Measurements from ENCODE around the gene PIP4K2C.
"Not testable (repeated sequence)": the region's sequence is repeated elsewhere in the genome, so short reads cannot be mapped to it uniquely, and the experiment has no call there.

PIP4K2C gene

GRCh38 chr12:57623811-57624390, 32.9 kb downstream of the PIP4K2C start:
- no peak for DNase-seq

GRCh38 chr12:57624441-57625220, 33.6 kb downstream of the PIP4K2C start:
- DNase-seq = no peak

- DNase-seq = no peak
These were observed 34.5 kb downstream of the PIP4K2C start for GRCh38 chr12:57625261-57626032.

GRCh38 chr12:57626111-57626920, 35.3 kb downstream of the PIP4K2C start:
- DNase-seq = no peak

DNA sequence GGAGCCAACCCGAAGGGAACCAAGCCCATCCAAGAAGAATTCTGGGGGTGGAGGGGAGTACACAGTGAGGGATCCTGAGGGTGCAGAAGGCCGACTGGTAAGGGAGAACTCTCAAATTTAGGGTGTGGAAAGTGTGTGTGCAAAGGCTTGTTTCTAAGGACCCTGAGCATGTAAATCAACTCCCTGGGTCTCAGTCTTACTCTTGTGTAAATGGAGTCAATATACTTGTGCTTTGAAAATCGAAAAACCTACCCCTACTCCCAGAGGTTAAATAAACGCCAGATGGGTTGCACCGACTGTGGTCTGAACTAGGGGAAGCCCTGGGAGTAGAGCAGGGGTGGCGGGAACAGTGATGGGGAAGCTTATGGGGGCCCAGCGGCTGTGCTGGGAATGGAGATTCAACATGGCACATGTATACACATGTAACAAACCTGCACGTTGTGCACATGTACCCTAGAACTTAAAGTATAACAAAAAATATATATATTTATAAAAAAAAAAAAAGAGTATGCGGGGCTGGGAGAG, 36.0 kb downstream of the PIP4K2C start:
- no peak for DNase-seq

DNA sequence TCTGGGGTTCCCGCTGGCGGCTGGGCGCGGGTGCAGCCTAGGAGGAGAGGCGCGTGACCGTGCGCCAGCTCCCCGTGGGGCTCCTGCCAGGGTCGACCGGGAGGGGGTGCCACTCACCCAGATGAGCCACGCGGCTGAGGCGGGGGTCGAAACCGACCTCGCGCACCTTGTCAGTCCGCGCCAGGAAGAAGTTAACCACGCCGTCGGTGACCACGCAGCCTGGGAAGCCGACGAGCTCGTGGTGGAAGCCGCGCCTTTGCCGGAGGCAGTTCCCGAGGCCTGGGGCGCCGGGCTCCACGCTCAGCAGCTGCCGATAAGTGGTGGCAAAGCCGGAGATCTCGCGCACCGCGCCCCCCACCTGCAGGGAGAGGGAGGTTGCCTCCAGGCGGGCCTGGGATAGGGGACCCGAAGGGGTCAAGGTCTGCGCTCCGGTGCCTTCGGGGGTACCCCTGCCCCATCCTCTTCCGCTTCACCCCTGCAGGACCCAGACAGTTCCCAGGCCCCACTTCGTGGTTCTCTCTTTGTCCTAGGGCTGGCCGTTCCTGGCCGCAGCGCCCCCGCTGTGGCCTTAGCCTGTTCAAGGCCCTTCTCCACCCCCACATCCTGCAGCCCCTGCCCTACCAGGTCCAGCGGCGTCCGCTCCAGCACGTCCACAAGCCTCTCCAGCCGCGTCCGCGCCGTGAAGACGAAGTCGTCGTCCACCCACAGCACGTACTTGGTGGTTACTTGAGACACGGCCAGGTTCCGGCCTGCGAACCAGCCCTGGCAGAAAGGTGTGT, 36.7 kb downstream of the PIP4K2C start:
- no peak for DNase-seq

DNA sequence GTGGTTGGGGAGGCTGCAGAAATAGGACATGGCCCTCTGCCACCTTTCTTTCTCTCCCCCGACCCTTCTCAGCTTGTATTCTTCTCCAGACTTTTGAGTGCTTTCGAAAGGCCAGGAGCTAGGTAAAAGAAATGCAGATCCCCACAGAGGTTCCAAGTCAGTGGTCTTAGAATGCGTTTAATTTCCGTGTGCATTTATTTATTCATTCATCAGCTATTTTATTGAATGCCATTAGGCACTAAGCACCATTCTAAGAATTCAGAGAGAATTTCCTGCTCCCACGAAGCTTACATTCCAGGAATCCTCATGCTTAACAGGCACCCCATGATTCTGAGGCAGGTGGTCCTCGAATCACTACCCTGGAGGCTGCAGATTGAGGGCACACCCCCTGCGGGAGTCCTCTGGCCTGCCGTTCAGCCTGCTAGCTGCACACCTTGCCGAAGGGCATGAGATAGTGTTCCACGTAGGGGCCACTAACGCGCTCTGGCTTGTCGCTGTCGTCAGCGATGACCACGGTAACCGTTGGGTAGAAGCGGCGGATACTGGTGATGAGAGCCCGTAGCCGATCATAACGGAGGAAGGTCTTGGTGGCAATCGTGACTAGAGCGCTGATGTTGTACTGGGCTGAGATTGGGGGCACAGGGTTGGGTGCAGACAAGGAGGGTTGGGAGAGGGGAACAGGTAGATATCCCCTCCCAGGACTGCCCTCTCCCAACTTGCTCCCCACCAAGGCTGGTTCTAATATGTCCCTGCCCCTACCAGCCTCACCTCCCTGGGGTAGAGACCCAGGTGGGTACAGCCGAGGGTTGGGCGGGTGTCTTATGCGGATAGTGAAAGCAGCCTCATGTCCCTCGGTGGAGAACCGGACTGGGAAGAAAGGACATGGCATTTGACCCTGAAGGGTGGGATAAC, 37.5 kb downstream of the PIP4K2C start:
- no peak for DNase-seq

GRCh38 chr12:57629897-57630471, 39.0 kb downstream of the PIP4K2C start:
- no peak for DNase-seq

GRCh38 chr12:57630891-57631433, 40.0 kb downstream of the PIP4K2C start:
- no peak for DNase-seq

GRCh38 chr12:57631566-57632072, 40.6 kb downstream of the PIP4K2C start:
- DNase-seq = no peak

DNA sequence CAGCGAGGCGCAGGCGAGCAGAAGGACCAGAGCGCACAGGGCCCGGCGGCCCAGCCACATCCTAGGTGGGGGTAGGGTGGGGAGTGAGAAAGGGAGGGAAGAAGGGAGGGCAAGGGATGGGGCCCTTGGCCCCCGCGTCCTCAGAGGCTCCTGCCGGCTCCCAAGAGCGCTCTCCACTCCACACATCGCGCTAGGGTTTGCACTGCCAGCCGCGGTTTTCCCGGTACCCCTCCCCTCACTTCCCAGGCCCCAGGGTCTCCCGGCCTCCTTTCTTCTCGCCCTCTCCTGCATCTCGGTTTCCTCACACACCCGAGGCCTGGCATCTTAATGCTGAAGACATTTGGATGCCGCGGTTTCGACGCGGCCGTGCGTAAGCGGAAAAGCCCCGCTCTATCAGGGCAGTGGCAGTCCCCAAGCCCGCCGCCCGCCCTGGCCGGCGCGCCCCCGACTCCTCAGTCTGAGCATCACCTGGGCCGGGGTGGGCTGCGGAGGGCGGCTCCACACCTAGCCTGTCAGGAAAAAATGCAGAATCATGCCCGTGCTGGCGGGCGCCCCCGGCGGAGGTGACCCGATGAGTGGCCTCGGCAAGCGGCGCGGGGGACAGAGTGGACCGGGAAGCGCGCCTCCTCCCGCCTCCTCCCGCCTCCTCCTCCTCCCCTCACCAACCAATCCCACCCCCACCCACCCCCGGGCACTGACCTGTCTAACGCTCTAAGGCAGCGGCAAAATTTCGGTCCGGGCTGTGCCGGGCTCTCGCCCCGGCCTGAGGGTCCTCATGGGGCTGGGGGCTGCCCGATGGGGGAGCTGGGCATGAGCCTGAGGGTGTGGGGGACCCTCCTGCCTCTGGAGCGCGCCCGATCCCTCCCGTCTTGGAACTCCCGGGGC, 41.3 kb downstream of the PIP4K2C start:
- DNase-seq = no peak

- no peak for DNase-seq
These were observed 42.2 kb downstream of the PIP4K2C start, which contains the start of gene B4GALNT1 for GRCh38 chr12:57632958-57633840. Gene B4GALNT1, minus strand, starts transcription at chr12:57633201. Its CDS starts 1,069 bp downstream, at chr12:57632132.

DNA sequence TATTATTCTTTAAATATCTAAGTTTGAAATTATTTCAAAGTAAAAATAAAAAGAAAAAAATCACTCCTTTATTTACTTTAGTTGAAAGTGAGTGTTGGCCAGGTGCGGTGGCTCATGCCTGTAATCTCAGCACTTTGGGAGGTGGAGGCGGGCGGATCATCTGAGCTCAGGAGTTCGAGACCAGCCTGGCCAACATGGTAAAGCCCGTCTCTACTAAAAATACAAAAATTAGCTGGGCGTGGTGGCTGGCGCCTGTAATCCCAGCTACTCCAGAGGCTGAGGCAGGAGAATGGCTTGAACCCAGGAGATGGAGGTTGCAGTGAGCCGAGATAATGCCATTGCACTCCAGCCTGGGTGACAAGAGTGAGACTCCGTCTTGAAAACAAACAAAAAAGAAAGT, 45.7 kb downstream of the PIP4K2C start:
- not testable (repeated sequence) for DNase-seq

GRCh38 chr12:57637364-57637763, 46.4 kb downstream of the PIP4K2C start:
- no peak for DNase-seq

GRCh38 chr12:57638096-57638495, 47.1 kb downstream of the PIP4K2C start:
- DNase-seq = no peak

- no peak for DNase-seq
These were observed 49.4 kb downstream of the PIP4K2C start for GRCh38 chr12:57640175-57641042.
